ENCODE data around the gene CCR7. TPM values are rescaled to one million over a fixed set of nuclear protein-coding genes. Genes with fewer than 3 reads are reported as not detected.

CCR7 gene
- total RNA-seq (2022; extraction: Qiagen RNA extraction; ENCODE audit: low read depth), result 0.64 to 1.3 TPM (median 1.0 TPM) in 5 replicates

GRCh38 chr17:40564883-40565768, at the start of gene CCR7:
CCR7 (minus strand) TSS chr17:40565472; CDS start chr17:40565409, 63 bp downstream.

Other genes starting within 250 kb of the CCR7 start
- gene GJD3, start 200.7 kb downstream of the CCR7 start, total RNA-seq (2022; extraction: Qiagen RNA extraction; ENCODE audit: low read depth), result 0.51 to 0.98 TPM (median 0.87 TPM) in 5 replicates
- gene TOP2A, start 147.6 kb downstream of the CCR7 start, total RNA-seq (2022; extraction: Qiagen RNA extraction; ENCODE audit: low read depth), result 132 to 273 TPM (median 231 TPM) in 5 replicates
- gene IGFBP4, start 122.0 kb downstream of the CCR7 start, total RNA-seq (2022; extraction: Qiagen RNA extraction; ENCODE audit: low read depth), result 1,992 to 2,812 TPM (median 2,504 TPM) in 5 replicates
- 97.4 to 131 TPM (median 101 TPM) in 5 replicates for gene TNS4, start 63.8 kb downstream of the CCR7 start, total RNA-seq (2022; extraction: Qiagen RNA extraction; ENCODE audit: low read depth)
- gene SMARCE1, start 82.3 kb upstream of the CCR7 start, total RNA-seq (2022; extraction: Qiagen RNA extraction; ENCODE audit: low read depth), result 107 to 119 TPM (median 111 TPM) in 5 replicates
- 0.30 to 0.59 TPM (median 0.38 TPM) in 4 of 5 replicates, not detected in the other for gene KRT222, start 99.7 kb upstream of the CCR7 start, total RNA-seq (2022; extraction: Qiagen RNA extraction; ENCODE audit: low read depth)
- gene KRT24, start 138.3 kb upstream of the CCR7 start, total RNA-seq (2022; extraction: Qiagen RNA extraction; ENCODE audit: low read depth), result not detected in 5 replicates
- not detected in 5 replicates for gene KRT25, start 189.9 kb upstream of the CCR7 start, total RNA-seq (2022; extraction: Qiagen RNA extraction; ENCODE audit: low read depth)
- not detected in 5 replicates for gene KRT26, start 206.7 kb upstream of the CCR7 start, total RNA-seq (2022; extraction: Qiagen RNA extraction; ENCODE audit: low read depth)
- not detected in 5 replicates for gene KRT27, start 217.1 kb upstream of the CCR7 start, total RNA-seq (2022; extraction: Qiagen RNA extraction; ENCODE audit: low read depth)
- not detected in 5 replicates for gene KRT28, start 234.5 kb upstream of the CCR7 start, total RNA-seq (2022; extraction: Qiagen RNA extraction; ENCODE audit: low read depth)

Data from A549 treated with RU486 at 1 μM for 4 hours (cell line).